HEK293 (cell line): ENCODE measurements around the gene NOVA1.

ENCODE experiments used
- CTCF ChIA-PET: fragments of 350-600 bp; formaldehyde crosslinking; extraction: SDS; loops from one replicate; lab custom pipeline; 2021; ENCODE audit warnings: antibody characterized with exemption; lab: Yijun Ruan, JAX
- POLR2A ChIA-PET: fragments of 300-600 bp; formaldehyde crosslinking; extraction: SDS; loops from one replicate; lab custom pipeline; 2020; ENCODE audit warnings: antibody characterized with exemption, inconsistent platforms; lab: Yijun Ruan, JAX
- H3K27ac ChIP-seq: fragments of 200-500 bp; sonication (Bioruptor generic); 2 replicates; pipeline ENCODE4 v1.5.1; 2014; ENCODE audit warnings: low read depth, low read length, control low read depth, inconsistent platforms; ENCODE audit errors: extremely low read depth
- H3K36me3 ChIP-seq, 2 experiments: fragments of 200-500 bp in 1 of 2; sonication (Bioruptor generic) in 1 of 2; 1 replicate in 1 of 2; 2 replicates in 1 of 2; pipeline ENCODE4 v1.5.1; 2014 to 2017; ENCODE audit warnings: inconsistent platforms in 2 of 2, low read length in 2 of 2; ENCODE audit not compliant: control insufficient read depth in 2 of 2, insufficient read depth in 1 of 2
- H3K4me1 ChIP-seq: fragments of 200-500 bp; sonication (Bioruptor generic); 2 replicates; pipeline ENCODE4 v1.5.1; 2014; ENCODE audit warnings: mild to moderate bottlenecking, low read length, inconsistent platforms; ENCODE audit not compliant: control insufficient read depth, insufficient read depth
- H3K4me3 ChIP-seq: 2 replicates; pipeline ENCODE4 v1.5.1; 2011; ENCODE audit warnings: low read depth, mild to moderate bottlenecking, control low read depth, low read length, moderate library complexity
- H3K9me3 ChIP-seq: fragments of 200-500 bp; sonication (Bioruptor generic); 2 replicates; pipeline ENCODE4 v1.5.1; 2014; ENCODE audit warnings: low read depth, low read length, inconsistent platforms; ENCODE audit not compliant: control insufficient read depth, insufficient read depth
- FEZF1 ChIP-seq: fragments of 450-650 bp; formaldehyde crosslinking; IDR thresholded peaks from 2 replicates; pipeline ENCODE4 v1.5.1; 2016; ENCODE audit warnings: missing biosample characterization, missing genetic modification characterization
- KLF8 ChIP-seq: fragments of 450-650 bp; formaldehyde crosslinking; IDR thresholded peaks from 2 replicates; pipeline ENCODE4 v1.5.1; 2016; ENCODE audit warnings: missing biosample characterization, missing genetic modification characterization
- SP3 ChIP-seq: fragments of 450-650 bp; formaldehyde crosslinking; IDR thresholded peaks from 2 replicates; pipeline ENCODE4 v1.5.1; 2016; ENCODE audit warnings: missing biosample characterization, missing genetic modification characterization
- ZBTB17 ChIP-seq: fragments of 450-650 bp; formaldehyde crosslinking; IDR thresholded peaks from 2 replicates; pipeline ENCODE4 v1.5.1; 2016; ENCODE audit warnings: missing biosample characterization, missing genetic modification characterization
- ZBTB20 ChIP-seq: fragments of 450-650 bp; formaldehyde crosslinking; IDR thresholded peaks from 2 replicates; pipeline ENCODE4 v1.5.1; 2016; ENCODE audit warnings: missing biosample characterization, missing genetic modification characterization
- ZFP37 ChIP-seq: fragments of 450-650 bp; formaldehyde crosslinking; IDR thresholded peaks from 2 replicates; pipeline ENCODE4 v1.5.1; 2016; ENCODE audit warnings: missing biosample characterization, missing genetic modification characterization
- ZFP69B ChIP-seq: fragments of 450-650 bp; formaldehyde crosslinking; IDR thresholded peaks from 2 replicates; pipeline ENCODE4 v1.5.1; 2016; ENCODE audit warnings: missing biosample characterization, missing genetic modification characterization
- ZNF121 ChIP-seq: fragments of 450-650 bp; formaldehyde crosslinking; IDR thresholded peaks from 2 replicates; pipeline ENCODE4 v1.5.1; 2016; ENCODE audit warnings: missing biosample characterization, missing genetic modification characterization
- ZNF16 ChIP-seq: fragments of 450-650 bp; formaldehyde crosslinking; IDR thresholded peaks from 2 replicates; pipeline ENCODE4 v1.5.1; 2016; ENCODE audit warnings: low read depth, missing biosample characterization, missing genetic modification characterization
- ZNF24 ChIP-seq: fragments of 450-650 bp; formaldehyde crosslinking; IDR thresholded peaks from 2 replicates; pipeline ENCODE4 v1.5.1; 2016; ENCODE audit warnings: missing biosample characterization, missing genetic modification characterization
- ZNF335 ChIP-seq: fragments of 450-650 bp; formaldehyde crosslinking; conservative IDR thresholded peaks from 2 replicates; pipeline ENCODE4 v1.5.1; 2016; ENCODE audit warnings: missing biosample characterization, missing genetic modification characterization
- ZNF341 ChIP-seq: fragments of 450-650 bp; formaldehyde crosslinking; IDR thresholded peaks from 2 replicates; pipeline ENCODE4; 2016; ENCODE audit warnings: low read depth, missing biosample characterization, missing genetic modification characterization
- ZNF48 ChIP-seq: fragments of 450-650 bp; formaldehyde crosslinking; IDR thresholded peaks from 2 replicates; pipeline ENCODE4 v1.5.1; 2016; ENCODE audit warnings: missing biosample characterization, missing genetic modification characterization
- ZNF518A ChIP-seq: fragments of 450-650 bp; formaldehyde crosslinking; conservative IDR thresholded peaks from 2 replicates; pipeline ENCODE4 v1.5.1; 2016; ENCODE audit warnings: low read depth, missing biosample characterization, missing genetic modification characterization
- ZNF555 ChIP-seq: fragments of 450-650 bp; formaldehyde crosslinking; conservative IDR thresholded peaks from 2 replicates; pipeline ENCODE4 v1.5.1; 2017; ENCODE audit warnings: missing biosample characterization, mild to moderate bottlenecking, missing genetic modification characterization, inconsistent platforms
- ZNF560 ChIP-seq: fragments of 450-650 bp; formaldehyde crosslinking; IDR thresholded peaks from 2 replicates; pipeline ENCODE4 v1.5.1; 2017; ENCODE audit warnings: missing biosample characterization, missing genetic modification characterization, borderline replicate concordance
- ZNF692 ChIP-seq: fragments of 450-650 bp; formaldehyde crosslinking; IDR thresholded peaks from 2 replicates; pipeline ENCODE4 v1.5.1; 2016; ENCODE audit warnings: missing biosample characterization, missing genetic modification characterization
- ZNF747 ChIP-seq: fragments of 450-650 bp; formaldehyde crosslinking; IDR thresholded peaks from 2 replicates; pipeline ENCODE4 v1.5.1; 2016; ENCODE audit warnings: missing biosample characterization, missing genetic modification characterization
- ZSCAN16 ChIP-seq: fragments of 450-650 bp; formaldehyde crosslinking; IDR thresholded peaks from 2 replicates; pipeline ENCODE4 v1.5.1; 2016; ENCODE audit warnings: missing biosample characterization, missing genetic modification characterization
- TF ChIP-seq, protein P1 (sequence below): fragments of 450-650 bp; formaldehyde crosslinking; IDR thresholded peaks from 2 replicates; pipeline ENCODE4 v1.5.1; 2016; ENCODE audit warnings: missing biosample characterization, missing genetic modification characterization

Gene NOVA1

GRCh38 chr14:26598672-26599131 is 869 bp upstream of the NOVA1 start:
- H3K36me3 ChIP-seq = no peaks in the 10 kb centered on the region
- H3K9me3 ChIP-seq = no peaks in the 10 kb centered on the region
- ChIA-PET CTCF (no interaction called here), POLR2A (no interaction called here)
- H3K4me3 ChIP-seq = peak overlapping the region; percentile 79
- no peaks in the 10 kb centered on the region for H3K4me1 ChIP-seq
- H3K27ac ChIP-seq = no peak overlapping the region
- TF ChIP-seq ZFP37 (tag by site-specific recombination) (no peak), ZNF518A (tag by site-specific recombination) (no peak), ZNF341 (tag by site-specific recombination) (peak; percentile 2; the same call in 1 of the 2 replicates), ZSCAN16 (no peak), ZNF692 (tag by site-specific recombination) (peak; percentile 98), ZNF560 (tag by site-specific recombination) (no peak), ZNF555 (tag by site-specific recombination) (no peak), ZNF24 (tag by site-specific recombination) (no peak), ZNF747 (tag by site-specific recombination) (no peak), ZNF48 (tag by site-specific recombination) (no peak), ZBTB20 (tag by site-specific recombination) (peak; percentile 35; the same call in 1 of the 2 replicates), ZNF121 (no peak), KLF8 (no peak), FEZF1 (tag by site-specific recombination) (no peak), ZNF16 (tag by site-specific recombination) (no peak), SP3 (tag by site-specific recombination) (no peak), ZBTB17 (tag by site-specific recombination) (0 out of 2 replicates have a peak, but pooled peaks have one; percentile 16), ZFP69B (tag by site-specific recombination) (peak; percentile 92), ZNF335 (tag by site-specific recombination) (peak; percentile 87)
- TF ChIP-seq, protein P1, sequence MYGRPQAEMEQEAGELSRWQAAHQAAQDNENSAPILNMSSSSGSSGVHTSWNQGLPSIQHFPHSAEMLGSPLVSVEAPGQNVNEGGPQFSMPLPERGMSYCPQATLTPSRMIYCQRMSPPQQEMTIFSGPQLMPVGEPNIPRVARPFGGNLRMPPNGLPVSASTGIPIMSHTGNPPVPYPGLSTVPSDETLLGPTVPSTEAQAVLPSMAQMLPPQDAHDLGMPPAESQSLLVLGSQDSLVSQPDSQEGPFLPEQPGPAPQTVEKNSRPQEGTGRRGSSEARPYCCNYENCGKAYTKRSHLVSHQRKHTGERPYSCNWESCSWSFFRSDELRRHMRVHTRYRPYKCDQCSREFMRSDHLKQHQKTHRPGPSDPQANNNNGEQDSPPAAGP (tag by site-specific recombination) = no peak
